ENCODE data around the gene SNRPE.

DNA sequence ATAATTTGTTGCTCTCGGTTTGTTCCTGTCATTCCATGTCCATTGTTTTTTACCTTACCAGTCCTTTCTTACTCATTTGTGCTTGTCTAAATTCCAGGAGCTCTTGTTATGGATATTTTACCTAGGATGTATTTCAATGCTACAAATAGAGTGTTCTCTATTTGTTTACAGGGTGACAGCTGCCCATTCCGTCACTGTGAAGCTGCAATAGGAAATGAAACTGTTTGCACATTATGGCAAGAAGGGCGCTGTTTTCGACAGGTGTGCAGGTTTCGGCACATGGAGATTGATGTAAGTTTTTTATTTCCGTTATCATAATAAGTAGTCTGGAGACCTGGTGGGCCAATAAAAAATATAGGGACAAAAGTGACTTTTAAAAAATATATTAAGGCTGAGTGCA, 43.0 kb upstream of the SNRPE start:
- peak; percentile 32; the same call in 1 of the 2 replicates for TF ChIP-seq CTCF (conservative IDR thresholded peaks at IDR 0.05; ENCODE audit: low read length)
- TF ChIP-seq EZH2phosphoT487 (IDR thresholded peaks at IDR 0.05; ENCODE audit: borderline replicate concordance, low read depth, low read length) = no peak
